22Rv1 (cell line): ENCODE data around the gene AGBL1.

ENCODE experiments used
- H3K27ac ChIP-seq: fragments of 450-650 bp; 2 replicates; pipeline ENCODE4 v1.5.1; 2017
- CTCF ChIP-seq: fragments of 450-650 bp; IDR thresholded peaks from 2 replicates; pipeline ENCODE4 v1.5.1; 2017; ENCODE audit warnings: mild to moderate bottlenecking
- ZFX ChIP-seq: fragments of 450-650 bp; IDR thresholded peaks from 2 replicates; pipeline ENCODE4 v1.6.1; 2017; ENCODE audit warnings: antibody characterized with exemption, borderline replicate concordance

Gene AGBL1

GRCh38 chr15:86772369-86773059, 692.8 kb downstream of the AGBL1 start:
- TF ChIP-seq ZFX: no peak
- TF ChIP-seq CTCF: no peak
- H3K27ac ChIP-seq: no peak overlapping the region

- no peak for TF ChIP-seq CTCF
- no peak for TF ChIP-seq ZFX
Observed at GRCh38 chr15:86773736-86774135, 694.1 kb downstream of the AGBL1 start.

GRCh38 chr15:86776145-86776544, 696.5 kb downstream of the AGBL1 start:
- H3K27ac ChIP-seq: no peak overlapping the region
- no peak for TF ChIP-seq CTCF
- TF ChIP-seq ZFX: no peak

More at GRCh38 chr15:86773736-86774135, 694.1 kb downstream of the AGBL1 start:
- no peak overlapping the region for H3K27ac ChIP-seq

- TF ChIP-seq CTCF: no peak
- no peak for TF ChIP-seq ZFX
- no peak overlapping the region for H3K27ac ChIP-seq
Observed at GRCh38 chr15:86796521-86796920, 716.9 kb downstream of the AGBL1 start.

- TF ChIP-seq CTCF (no peak), ZFX (no peak)
- no peak overlapping the region for H3K27ac ChIP-seq
Observed at GRCh38 chr15:86797135-86797534, 717.5 kb downstream of the AGBL1 start.

- no peak for TF ChIP-seq CTCF
- TF ChIP-seq ZFX: no peak
- H3K27ac ChIP-seq: no peak overlapping the region
Observed at GRCh38 chr15:86799226-86799625, 719.6 kb downstream of the AGBL1 start.

GRCh38 chr15:86802244-86802643, 722.6 kb downstream of the AGBL1 start:
- no peak overlapping the region for H3K27ac ChIP-seq
- TF ChIP-seq ZFX (no peak), CTCF (no peak)
